ENCODE data around the gene DOCK3.

GRCh38 chr3:51156147-51156546, 481.4 kb downstream of the DOCK3 start:
- no peak for TF ChIP-seq REST (IDR thresholded peaks at IDR 0.05; ENCODE audit: borderline replicate concordance)
- TF ChIP-seq CTCF (IDR thresholded peaks at IDR 0.05; ENCODE audit: poor library complexity, severe bottlenecking) = no peak
- no peak for TF ChIP-seq EZH2 (IDR thresholded peaks at IDR 0.05; ENCODE audit: borderline replicate concordance, insufficient read depth, low read length, poor library complexity, severe bottlenecking)
- TF ChIP-seq POLR2AphosphoS5 (IDR thresholded peaks at IDR 0.05) = no peak
- TF ChIP-seq TAF1 (IDR thresholded peaks at IDR 0.05; ENCODE audit: low read depth) = no peak

Measured in neural cell (in vitro differentiated cells).